Thyroid gland (tissue), 4 donors: ENCODE data around the gene TAF6.

Source experiments
- POLR2A ChIP-seq, 2 donors: fragments of 450-650 bp; IDR thresholded peaks; one replicate each; pipeline ENCODE4 v1.6.1; 2017; ENCODE audit warnings: antibody characterized with exemption in 2 of 2, mild to moderate bottlenecking in 2 of 2, moderate library complexity in 1 of 2
- TF ChIP-seq, protein P1 (sequence below), 6 experiments: fragments of 200-600 bp in 3 of 6; fragments of 450-650 bp in 3 of 6; sonication (generic) in 3 of 6; IDR thresholded peaks; one replicate each; pipeline ENCODE4 v1.5.1; 2016 to 2019; ENCODE audit warnings: antibody characterized with exemption in 6 of 6, mild to moderate bottlenecking in 2 of 6, inconsistent platforms in 1 of 6, moderate library complexity in 1 of 6

- peak; percentile 57 to 84 for TF ChIP-seq POLR2A (IDR thresholded peaks at IDR 0.05)
- TF ChIP-seq, protein P1, sequence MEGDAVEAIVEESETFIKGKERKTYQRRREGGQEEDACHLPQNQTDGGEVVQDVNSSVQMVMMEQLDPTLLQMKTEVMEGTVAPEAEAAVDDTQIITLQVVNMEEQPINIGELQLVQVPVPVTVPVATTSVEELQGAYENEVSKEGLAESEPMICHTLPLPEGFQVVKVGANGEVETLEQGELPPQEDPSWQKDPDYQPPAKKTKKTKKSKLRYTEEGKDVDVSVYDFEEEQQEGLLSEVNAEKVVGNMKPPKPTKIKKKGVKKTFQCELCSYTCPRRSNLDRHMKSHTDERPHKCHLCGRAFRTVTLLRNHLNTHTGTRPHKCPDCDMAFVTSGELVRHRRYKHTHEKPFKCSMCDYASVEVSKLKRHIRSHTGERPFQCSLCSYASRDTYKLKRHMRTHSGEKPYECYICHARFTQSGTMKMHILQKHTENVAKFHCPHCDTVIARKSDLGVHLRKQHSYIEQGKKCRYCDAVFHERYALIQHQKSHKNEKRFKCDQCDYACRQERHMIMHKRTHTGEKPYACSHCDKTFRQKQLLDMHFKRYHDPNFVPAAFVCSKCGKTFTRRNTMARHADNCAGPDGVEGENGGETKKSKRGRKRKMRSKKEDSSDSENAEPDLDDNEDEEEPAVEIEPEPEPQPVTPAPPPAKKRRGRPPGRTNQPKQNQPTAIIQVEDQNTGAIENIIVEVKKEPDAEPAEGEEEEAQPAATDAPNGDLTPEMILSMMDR (IDR thresholded peaks at IDR 0.05), result peak in 1 of 6 experiments; percentile 11
Measured at GRCh38 chr7:100088621-100089457, 30.3 kb downstream of the TAF6 start, which contains the start of gene COPS6.
